ENCODE results near the gene RERE.
A peak's percentile ranks its signal among the peaks of the same experiment; 100 is the strongest.
"Not testable (repeated sequence)": the region's sequence is repeated elsewhere in the genome, so short reads cannot be mapped to it uniquely, and the experiment has no call there.

The RERE gene

DNA sequence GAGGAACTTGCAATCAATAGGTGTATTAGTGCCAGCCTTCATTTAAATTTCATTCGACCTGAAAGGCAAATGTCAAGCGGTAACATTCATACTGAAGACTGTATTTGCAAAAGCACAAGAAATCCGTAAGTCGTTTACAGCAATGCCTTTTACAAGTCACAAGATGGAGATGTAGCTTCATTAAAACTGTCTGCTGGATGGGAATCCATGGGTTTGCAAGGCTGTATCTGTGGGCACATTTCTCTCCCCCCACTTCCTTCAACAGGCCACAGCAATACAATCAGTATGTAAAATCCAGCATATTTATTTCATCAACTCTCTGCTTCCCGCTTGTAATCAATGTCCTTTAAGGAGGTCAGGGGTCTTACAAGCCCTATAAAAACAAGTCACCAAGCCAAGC lies 352.4 kb downstream of the RERE start:
- no peak for ATAC-seq

DNA sequence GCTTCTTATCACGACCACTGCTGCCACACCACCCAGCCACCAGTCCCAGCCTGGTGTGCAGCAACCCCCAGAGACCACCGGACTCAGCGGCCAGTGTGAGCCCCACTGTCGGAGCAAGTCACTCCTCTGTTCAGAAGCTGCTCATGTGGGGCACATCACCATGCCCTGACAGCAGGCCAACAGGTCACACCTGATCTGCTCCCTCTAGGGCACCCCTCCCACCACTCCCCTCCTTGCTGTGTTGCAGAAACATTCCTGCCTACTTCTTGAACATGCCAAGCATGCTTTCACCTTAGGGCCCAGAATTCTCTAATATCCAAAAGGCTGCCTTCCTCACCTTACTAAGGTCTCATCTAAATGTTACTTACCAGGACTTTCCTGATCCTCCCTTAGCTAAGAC lies 353.1 kb downstream of the RERE start:
- ATAC-seq, result no peak

DNA sequence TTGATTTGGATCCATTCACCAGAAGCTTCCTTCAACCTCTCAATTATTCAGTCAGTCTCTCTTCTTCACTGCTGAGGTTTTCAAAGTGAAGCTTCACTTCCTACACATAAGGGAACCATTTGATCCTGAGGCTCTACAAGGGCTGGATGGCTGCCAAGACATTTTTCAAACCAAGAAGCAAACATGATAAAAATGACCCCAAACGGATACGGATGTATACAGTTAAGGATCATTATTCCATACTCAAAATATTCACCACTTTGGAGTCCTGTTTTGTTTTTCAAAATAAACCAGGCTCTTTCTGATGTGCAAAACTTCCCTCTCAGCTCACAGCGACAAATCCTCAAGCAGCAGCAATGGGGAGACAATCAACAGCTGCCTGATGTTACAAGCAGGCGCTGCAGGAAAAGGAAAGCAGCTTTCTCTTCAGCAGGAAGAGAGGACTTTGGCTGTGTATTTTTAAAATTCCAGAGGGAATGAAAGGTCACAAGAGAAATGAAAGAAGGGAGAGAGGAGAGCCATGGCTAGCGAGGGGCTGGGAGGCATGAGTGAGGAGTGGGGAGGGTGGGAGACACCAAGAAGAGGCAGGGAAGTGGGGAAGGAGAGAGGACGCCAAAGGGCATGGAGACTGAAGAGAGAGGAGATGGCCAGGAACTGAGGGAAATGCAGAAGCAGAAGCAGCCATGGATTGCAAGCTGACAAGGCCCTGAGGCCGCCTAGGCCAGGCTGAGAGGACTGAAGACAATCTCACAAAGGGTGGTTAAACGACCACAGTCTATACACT lies 354.1 kb downstream of the RERE start:
- ATAC-seq, result no peak

DNA sequence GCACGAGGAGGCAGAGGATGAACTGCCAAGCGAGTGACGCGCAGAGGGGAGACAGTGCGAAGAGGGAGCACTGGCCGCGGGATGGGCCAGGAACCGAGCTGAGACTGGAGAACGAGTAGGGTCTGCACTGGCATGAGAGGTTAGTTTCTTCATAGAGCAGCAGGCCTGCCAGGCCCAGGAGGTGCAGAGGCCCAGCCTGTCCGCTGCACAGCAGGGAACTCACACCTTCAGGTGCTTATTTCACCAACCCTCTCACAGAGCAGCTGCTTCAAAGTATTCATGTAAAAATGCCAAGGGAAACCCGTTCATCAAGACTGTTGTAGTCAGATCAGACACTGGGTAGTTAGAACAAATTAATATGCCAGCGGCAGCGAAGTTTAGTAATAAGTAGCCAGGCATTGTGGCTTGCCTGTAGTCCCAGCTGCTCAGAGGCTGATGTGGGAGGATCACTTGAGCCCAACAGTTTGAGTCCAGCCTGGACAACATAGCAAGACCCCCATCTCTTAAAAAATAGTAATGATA lies 355.0 kb downstream of the RERE start:
- ATAC-seq, result no peak

DNA sequence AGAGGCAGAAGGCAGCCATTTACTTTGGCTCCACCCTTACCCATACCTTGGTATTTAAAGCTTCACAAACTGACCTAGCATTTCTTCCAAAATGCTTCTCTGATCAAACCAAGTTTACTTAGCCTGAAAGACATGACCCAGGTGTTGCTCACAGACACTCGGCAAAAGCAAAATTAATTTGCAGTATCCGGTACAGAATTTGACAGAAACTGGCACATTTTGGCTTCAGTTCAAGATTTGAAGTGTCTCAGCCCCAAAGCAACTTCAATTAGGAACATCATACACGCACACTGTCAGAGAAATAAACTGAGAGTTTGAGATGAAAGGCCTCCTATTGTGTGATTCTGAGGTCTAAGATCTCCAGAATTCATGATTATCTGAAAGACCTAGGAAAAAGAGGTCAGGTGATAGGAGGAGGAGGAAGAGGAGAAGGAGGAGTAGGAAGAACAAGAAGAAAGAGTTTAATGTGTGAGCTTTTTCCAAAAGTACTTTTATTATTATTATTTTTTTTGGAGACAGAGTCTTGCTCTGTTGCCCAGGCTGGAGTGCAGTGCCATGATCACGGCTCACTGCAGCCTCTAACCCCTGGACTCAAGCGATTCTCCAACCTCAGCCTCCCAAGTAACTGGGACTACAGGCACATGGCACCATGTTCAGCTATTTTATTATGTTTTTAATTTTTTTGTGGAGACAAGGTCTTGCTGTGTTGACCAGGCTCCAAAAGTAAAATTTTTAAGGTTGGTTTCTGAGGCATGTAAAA lies 355.9 kb downstream of the RERE start:
- peak in 1 of 2 donors; percentile 17 for ATAC-seq

DNA sequence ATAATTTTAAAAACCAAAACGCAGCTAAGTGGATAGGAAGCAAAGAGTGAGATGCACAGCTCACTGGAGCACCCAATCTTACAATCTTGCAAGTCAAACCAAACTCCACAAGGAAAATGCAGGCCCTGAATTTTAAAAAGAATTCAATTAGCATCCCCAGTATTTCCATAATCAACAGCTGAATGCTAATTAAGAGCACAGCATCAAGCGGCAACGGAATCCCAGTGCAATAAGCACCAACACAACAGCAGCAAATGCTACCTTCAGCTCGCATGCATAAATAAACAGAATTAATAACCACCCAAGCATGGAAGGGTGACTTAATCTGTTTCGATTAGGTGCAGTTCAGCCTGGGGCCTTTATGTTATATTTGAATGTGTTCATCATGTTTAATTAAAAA lies 356.7 kb downstream of the RERE start:
- no peak for ATAC-seq

DNA sequence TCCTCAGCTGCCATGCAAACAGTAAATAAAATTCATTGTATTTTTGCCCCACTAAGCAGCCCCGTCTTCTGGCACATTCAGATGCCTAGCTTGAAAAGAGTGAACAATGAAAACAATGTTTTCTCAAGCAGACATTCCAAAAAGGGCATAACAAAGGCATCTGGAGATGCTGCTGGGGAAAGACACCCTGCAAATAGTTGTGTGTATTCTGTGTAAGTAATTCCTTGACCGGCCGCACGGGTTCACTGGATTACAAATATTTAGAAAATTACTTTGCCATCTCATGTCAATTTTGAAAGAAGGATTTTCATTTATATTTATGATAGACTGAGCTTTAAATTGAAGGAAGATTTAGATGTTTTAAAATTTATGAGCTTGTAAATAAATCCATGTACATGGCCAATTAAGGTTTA lies 357.3 kb downstream of the RERE start:
- ATAC-seq, result no peak

DNA sequence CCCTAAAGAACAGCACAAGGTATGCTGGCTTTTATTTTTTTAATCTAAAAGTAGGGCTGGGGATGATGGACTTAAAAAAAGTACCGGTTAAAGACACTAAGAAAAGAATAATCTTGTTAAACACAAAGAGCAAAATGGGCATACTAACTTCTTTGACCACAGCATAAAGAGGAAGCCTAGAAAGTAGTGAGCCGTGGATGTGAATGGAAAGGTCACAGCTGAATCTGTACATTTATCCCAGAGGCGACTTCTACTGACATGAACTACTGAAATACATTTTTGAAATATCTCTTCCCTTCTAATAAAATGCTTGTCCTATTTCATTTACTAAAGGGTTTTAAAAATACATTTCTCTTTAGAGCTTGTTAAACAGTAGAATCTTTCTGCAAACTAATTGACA lies 358.8 kb downstream of the RERE start:
- ATAC-seq, result no peak

DNA sequence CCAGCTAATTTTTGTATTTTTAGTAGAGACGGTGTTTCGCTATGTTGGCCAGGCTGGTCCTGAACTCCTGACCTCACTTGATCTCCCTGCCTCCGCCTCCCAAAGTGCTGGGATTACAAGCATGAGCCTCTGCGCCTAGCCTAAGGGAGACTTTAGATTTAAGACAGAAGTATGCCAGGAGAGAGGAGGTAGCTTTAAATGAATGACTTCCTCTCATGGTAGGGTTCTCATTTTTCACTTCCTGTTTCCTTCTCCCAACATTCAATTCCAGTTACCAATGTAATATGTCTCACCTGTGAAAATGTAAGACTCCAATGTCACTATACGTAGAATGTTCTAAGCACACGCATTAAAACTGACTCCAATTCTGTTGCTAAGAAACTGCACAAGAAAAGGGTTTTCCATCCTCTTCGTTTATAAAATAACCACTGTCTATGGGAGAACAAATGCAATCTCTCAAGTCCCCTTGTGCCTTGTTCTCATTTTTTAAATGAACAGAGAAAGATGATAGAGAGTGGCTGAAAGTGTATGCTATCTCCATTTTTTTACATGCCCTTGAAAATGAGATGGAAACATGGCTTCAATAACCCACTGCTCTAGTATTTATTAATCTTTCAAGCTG lies 359.6 kb downstream of the RERE start:
- ATAC-seq, result no peak

DNA sequence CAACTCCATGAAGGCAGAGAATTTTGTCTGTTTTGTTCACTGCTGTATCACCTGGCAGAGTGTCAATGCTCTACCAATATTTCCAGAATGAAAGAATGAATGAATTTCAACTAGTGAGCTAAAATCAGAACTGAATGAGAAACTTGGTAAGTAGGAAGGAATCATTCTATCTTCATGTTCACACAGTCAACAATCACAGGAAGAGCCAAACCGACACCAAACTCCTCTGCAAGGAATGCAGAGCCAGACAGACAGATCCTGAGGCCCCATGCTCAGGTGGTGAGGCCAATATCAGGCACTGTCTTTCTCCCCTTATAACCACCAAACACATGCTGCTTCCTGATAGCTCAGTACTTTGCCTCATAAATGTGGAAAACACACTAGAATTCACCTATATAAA lies 360.4 kb downstream of the RERE start:
- no peak for ATAC-seq

DNA sequence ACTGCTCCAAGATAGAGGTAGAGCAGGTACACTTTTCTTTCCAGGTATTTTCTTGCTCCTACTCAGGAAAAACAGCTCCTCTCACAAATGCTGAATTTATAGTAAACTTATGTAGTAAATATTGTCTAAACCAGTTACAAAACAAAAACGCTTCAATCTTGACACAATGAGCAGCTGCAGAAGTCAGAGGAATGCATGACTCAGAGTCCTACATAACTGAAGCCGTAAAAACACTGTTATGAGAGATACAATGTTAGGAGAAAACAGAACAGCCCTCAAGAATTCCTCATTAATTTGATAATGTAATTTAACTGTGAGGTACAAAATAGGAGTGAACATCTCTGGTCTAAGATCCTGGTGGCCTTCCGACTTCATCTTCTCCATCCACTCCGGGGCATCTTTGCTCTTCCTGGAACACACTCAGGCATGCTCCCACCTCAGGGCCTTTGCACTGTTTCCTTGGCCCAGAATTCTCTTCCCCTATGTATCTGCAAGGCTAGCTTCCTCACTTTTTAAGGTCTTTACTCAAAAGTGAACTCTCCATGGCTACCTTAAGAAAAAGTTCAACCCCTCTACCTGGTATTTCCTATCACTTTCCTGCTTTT lies 361.0 kb downstream of the RERE start:
- no peak for ATAC-seq

DNA sequence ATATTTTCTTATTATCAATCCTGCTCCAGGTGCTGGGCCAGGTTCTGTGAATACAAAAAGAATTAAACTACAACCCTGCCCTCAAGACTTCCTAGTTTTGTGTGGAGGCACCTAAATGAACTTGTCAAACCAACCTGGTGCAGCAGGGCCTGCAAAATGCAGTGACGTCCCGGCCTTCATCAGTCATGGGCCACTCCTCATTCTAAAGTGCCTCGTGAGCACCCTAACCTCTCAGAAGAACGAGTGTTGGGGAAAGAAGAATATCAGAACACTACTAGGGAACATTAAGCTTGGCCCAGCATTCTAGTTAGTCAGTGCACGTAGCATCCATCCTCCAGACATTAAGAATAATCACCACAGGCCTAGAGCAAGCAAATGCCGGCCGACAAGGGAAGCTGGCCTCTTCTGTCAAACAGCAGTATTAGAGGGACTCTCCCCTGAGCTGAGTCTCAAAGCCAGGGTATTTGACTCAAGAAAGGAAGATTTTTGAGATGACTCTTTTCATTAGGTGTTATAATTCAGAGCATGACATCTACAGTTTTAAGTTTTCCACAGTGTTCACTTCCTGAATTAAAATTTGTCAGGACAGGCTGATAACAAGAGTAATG lies 361.6 kb downstream of the RERE start:
- ATAC-seq, result no peak

DNA sequence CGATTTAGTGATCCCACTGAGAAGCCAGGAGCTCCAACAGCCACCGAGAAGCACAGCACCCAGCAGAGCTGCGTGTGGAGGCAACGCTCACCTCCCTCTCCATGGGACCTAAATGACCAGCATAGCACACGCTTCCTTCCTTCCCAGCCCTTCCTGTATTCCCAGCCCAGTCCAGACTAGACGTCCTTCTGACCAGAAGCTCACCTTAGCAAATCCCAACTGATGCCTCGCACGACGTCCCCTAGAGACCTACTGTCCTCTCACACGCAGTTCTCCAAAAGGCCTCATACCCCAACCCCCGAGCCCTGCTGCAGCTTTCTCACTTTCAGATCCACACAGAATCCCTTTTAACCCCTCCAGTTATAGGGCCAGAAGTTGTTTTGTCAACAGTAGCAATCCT lies 367.1 kb downstream of the RERE start:
- no peak for ATAC-seq

DNA sequence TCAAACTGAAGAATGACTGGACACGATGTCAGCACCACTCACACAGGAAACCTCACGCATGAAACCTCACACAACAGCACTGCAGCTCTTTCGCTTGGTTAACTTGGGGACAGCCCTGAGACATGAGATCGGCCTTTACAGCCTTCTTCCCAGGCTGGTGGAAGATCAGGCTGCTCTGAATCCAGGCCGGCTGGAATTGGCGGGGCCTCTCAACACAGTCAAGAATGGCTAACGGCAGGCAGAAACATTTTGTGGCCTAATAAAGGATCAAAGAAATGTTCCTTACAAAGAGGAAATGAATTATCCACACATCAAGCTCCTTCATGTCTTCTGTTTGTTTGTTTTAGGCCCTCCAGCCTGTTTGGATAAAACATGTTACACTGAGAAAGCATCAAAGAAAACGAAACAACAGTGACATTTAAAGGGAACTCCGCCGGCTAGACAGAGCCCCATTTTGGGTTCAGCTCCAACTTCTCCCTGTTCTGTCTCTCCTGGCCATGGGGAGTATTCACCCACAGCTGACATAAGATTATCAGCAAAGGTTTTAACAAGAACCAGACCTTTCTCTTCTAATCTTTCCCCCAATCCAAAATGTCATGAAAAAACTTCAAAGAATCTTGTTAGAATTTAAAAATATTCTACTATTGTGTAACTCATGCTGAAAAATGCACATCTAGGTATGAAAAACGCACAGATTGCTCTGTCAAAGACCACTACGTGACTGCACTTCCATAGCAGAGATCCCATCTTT lies 368.4 kb downstream of the RERE start:
- ATAC-seq, result peak in 1 of 2 donors; percentile 38

DNA sequence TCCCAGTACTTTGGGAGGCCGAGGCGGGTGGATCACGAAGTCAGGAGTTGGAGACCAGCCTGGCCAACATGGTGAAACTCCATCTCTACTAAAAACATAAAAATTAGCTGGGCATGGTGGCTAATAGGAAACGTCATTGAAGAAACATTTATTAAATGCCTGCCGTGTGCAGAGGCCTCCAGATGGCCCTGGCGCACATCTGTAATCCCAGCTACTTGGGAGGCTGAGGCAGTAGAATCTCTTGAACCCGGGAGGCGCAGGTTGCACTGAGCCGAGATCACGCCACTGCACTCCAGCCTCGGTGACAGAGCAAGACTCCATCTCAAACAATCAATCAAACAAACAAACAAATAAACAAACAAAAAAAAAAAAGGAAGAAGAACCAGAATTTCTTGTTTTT lies 368.9 kb downstream of the RERE start:
- not testable (repeated sequence) for ATAC-seq

DNA sequence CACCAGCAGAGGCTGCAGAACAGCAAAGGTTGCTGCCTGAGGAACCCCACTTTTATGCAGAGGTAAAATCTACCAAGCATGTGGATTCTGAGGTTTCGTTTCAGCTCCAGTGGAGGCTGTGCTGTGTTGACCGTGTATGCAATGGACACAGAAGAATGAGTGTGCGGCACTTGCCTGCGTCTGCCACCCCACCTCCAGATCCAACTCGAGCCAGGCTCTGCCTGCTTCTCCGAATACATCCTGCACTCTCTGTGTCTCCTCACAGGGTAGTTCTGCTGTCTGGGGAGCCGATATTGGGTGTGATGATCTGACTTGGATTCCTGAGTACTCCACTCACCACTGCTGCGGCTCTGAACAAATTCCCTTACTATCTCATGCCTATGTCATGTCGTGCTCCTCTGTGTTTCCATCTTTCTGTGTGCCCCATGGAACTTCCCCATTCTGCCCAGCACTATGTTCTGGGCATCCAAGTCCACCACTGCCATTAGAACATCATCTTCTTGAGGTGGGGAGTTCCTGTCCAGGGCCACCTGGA lies 369.8 kb downstream of the RERE start:
- ATAC-seq, result no peak

DNA sequence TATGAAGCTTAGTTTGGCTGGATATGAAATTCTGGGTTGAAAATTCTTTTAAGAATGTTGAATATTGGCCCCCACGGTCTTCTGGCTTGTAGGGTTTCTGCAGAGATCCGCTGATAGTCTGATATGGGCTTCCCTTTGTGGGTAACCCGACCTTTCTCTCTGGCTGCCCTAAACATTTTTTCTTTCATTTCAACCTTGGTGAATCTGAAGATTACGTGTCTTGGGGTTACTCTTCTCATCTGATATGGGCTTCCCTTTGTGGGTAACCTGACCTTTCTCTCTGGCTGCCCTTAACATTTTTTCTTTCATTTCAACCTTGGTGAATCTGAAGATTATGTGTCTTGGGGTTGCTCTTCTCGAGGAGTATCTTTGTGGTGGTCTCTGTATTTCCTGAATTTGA lies 371.3 kb downstream of the RERE start:
- ATAC-seq, result not testable (repeated sequence)

DNA sequence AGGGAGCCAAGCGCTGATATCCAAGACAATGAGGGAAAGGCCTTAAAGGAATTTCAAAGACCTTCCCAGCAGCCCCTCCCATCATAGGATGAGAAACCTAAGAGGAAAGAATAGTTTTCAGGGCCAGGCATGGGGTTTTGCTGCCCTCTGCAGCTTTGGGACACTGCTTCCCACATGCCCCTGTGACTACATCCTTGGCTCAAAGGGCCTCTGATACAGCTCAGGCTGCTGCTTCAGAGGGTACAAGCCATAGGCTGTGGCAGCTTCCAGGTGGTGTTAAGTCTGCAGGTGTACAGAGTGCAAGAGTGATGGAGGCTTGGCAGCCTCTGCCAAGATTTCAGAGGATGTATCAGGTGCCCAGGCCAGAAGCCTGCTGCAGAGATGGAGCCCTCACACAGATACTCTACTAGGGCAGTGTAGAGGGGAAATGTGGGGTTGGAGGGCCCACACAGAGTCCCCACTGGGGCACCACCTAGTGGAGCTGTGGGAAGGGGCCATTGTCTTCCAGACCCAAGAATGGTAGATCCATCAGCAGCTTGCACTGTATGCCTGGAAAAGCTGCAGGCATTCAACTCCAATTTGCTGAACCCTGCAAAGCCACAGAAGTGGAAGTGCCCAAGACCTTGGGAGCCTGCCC lies 373.8 kb downstream of the RERE start:
- no peak for ATAC-seq

DNA sequence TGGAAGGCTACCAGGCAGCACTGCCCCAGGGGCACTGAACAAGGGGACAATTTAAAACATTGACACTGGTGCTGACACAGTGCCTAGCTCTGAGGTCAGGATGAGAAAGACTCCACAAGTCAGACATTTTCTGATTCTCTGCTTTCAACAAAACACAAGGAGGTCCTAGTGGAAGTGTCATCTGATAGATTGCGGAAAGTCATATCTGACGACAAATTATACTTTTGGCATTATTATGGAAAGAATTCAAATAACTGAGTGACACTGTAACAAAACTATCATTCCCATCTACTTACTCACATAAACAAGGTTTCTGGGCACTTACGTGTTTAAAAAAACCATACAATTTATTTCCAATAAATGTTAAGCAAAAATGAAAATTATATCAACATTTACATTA lies 376.0 kb downstream of the RERE start:
- no peak for ATAC-seq

DNA sequence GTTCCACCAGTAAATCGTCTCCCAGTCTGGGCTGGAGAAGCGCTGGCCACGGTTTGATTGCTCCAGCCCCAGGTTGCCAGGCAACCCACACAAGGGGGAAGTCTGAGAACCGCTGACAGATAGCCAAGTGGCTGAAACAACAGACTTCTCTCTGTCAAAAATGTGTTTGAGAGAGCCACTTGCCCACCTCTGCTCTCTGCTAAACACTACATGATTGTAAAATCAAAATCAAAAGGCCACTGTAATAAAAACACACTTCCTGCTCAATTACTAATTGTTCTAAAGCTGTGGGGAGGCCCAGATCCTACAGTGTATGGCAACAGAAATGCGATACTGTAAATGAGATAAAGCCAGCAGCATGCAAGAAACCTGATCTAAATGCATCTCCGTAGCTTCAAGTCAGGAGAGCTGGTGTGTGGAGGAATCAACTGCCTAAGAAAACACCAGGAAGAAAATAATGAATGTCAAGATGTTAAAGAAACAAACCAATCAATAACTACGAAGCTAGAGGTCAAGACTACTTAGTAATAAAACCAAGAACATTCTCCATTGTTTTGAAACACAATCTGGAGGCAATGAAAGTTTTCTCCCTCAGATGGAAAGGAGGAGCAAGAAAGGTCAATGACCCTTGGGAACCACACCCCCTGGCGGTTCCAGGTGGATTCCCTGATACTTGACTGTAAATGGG lies 378.3 kb downstream of the RERE start:
- no peak for ATAC-seq

DNA sequence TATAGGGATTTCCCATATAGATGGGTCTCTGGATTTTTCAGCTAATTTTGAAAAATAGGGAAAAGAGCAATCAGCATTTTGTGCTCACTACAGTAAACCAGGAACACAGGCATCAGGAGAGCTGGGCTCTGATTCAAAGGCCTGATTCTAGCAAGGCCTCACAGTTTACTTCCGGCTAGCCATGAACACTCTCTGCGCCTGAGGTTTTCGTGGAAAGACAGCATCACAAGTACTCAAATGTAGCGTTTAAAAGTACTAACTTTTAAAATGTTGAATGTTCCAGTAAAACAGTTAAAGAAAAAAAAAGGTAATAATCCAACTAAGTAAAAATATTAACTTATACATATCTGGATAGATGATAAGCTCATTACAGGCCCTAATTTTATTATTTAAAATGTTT lies 379.0 kb downstream of the RERE start:
- ATAC-seq, result no peak
